NCI-H2196 (cell line): ENCODE data around the gene HOXD3.

Source experiments
- DNase-seq: peaks from one replicate; lab custom pipeline; 2025; ENCODE audit not compliant: unreplicated experiment; lab: John Stamatoyannopoulos, UW

The HOXD3 gene

DNA sequence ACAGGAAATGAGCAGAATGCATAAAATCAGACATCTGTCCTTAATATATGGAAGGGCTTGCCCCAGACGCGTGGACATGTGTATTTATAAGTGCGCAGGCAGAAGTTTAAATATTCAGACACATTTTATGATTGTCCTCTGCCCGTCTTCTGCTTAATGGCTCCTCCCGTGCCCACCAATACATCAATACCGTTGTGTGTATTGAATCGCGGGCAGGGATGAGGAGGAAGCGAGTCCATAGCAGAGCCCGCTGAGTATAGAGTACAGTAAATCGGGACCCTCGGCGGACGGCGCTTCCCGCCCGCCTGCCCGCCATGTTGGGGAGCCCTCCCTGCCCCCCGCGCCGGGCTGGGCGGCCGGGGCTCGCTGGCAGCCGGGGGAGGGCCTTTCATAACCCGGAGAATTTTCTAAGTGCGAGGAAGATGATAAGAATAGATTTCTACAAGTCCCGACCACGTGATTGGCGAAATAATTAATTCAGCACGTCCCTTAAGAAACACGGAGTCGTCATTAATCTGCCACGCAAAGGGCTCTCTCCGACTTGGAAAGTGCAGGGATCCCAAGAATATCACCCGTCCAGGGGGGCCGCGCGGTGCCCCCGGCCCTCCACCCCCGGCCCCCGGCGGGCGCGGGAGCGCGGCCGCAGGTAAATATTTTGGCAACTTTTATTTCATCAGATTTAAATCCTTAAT lies at the start of gene HOXD3:
Gene HOXD3 (plus strand): TSS at position 501 of the 692 bp plus-strand sequence. CDS start 11,808 bp downstream, outside the sequence.
- no peak for DNase-seq

DNA sequence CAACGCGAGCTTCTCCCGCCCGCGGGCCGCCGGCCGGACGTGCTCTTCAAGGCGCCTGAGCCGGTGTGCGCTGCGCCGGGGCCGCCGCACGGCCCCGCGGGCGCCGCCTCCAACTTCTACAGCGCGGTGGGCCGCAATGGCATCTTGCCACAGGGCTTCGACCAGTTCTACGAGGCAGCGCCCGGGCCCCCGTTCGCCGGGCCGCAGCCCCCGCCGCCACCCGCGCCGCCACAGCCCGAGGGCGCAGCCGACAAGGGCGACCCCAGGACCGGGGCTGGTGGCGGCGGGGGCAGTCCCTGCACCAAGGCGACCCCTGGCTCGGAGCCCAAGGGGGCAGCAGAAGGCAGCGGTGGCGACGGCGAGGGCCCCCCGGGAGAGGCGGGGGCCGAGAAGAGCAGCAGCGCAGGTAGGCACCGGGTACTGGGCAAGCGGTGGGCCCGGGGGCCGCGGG lies 49.4 kb upstream of the HOXD3 start:
- no peak for DNase-seq

- DNase-seq, result no peak
These were observed 47.8 kb upstream of the HOXD3 start for GRCh38 chr2:176109192-176109901.

DNA sequence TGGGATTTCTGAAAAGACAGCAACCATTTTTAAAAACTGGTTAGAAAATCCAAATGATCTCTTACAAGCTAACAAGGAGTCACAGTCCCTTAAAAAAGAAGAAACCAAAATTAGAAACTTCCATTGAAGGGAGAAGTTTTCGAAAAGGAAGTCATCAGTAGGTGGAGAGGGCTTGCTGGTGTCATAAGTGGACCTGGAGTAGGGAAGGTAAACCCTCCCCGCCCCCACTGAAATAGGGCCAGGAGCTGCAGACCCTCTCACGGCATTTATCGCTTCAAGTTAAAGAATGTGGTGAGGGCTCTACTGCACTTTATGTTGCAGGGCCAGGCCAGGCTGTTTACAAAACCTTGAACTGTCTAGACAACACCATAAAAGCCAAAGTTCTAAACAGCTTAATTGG lies 47.2 kb upstream of the HOXD3 start:
- no peak for DNase-seq

DNA sequence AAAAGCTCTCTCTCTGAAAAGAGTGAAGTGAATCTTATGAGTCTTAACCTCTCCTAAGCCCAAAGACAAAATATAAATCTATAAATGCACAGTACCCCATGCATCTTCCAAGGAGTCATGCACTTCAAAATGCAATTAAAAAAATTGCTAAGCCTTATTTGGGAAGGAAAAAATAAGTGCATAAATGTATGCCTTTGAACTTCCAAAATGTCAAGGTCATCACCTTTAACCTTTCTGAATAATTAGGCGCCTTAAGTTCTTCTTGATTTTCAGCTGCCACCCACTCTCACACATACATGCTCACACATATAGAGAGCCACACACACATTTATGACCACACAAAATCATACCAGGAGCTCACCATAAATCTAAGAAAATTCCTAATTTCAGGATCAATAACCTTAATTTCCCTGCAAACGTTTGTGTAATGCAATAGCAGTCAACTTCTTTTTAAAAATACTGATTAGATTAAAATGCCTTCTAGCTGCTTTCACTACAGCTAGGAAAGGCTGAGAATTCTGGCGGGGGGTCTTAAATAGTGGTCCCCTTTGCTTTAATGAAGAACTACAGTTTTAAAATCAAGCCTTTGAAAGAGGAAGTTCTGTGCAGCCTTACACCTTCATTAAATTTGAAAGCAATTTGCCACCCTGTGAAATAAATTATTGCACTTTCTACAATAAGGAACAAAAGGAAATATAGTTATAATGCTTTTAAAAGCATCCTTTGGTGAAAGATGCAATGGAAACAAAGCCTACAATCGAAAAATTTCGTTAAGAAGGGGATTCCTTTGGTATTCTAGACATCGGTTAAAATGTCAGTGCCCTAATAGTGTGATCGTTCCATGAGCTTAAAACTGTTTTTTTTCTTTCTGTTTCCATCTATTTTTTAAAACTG lies 46.4 kb upstream of the HOXD3 start:
- no peak for DNase-seq

DNA sequence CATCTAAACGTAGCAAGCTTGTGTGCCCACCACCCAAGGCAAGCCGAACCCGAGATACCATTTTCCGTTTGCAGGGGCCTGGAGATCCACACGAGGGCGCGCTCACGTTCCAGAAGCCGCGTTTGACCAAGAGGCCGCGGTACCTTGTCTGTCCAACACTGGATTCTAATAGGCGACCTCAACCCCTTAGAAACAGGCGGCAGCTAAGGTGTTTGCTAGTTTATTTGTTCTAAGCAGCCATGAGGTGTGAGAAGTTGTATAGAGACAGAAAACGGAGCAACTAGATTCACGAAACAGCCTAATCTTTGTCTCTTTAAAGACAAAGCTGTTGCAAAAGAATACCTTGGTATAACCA lies 45.8 kb upstream of the HOXD3 start:
- peak; percentile 80 for DNase-seq

GRCh38 chr2:176111846-176112374 lies 45.2 kb upstream of the HOXD3 start:
- no peak for DNase-seq

DNA sequence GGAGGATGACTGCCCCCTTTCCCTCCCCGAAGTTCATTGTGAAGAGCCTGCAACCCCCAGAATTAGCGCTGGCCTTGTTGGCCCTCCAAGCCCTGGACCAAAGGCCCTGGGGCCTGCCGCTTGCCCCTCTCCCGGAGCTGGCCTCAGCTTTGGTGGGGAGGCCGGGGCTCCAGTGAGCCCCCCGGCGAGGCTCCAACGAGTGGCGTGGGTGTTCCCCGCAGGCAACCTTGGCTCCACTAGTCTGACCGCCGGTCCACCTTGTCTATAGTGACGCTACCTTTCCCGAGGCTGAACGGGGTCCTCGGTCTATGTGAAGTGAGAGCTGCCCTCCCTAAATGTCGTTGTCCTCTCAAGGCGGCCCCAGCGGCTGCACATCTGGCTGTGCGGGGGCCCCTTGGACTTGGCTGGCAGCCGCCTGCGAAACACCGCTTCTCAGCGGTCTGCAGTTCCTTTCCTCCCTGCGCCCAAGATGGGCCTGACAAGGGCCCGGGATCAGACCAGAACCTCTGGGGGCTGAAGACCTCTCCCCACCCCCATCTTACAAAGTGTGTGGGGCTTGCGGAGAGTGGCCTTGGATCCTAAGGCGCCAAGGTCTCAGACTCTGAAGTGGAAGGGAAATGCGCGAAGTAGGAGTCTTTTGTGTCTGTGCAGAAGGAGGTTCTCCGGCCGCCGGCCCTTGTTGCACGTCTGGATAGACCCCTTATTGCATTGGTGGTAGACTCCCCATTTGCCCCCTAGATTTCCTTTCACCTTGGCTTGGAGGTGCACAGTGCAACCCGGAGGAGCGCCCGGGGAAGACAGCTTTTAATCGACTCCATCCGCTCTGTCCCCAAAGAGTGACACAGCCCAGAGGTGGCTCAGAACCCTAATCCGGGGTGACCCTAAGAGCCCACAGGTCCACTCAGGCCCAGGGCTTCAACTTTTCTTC lies 44.5 kb upstream of the HOXD3 start:
- DNase-seq, result no peak

- DNase-seq, result peak; percentile 93
These were observed 42.8 kb upstream of the HOXD3 start for GRCh38 chr2:176114120-176114929.

DNA sequence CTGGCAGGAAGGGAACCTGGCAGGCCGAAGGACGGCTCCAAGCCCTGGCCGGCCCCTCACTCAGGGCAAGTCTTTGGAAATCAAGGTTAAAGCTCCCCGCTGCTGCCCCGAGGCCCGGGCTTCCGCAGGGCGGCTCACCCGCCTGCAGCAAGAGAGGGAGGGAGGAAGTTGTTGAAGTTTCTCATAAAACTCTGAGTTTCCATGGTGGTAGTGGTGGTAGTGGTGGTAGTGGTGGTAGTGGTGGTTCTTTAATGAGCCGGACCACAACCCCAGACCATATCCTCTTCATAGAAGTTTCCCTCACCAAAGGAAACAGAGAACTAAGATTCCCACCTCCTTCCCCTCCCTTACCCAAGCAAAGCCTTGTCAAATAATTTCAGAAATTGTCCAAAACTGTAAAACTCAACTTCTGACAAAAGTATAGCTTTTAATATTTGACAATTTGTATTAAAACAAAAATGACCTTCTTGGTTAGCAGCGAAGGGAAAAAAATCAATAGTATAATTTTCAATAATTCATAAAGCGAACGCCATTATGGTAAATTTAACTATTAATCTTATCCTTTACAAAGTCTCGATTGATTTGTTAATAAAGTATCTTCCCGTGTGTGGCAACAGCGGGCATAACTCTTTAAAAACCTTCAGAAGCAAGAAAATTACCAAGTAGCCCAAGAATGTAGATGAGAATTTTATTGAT lies 42.0 kb upstream of the HOXD3 start:
- DNase-seq, result no peak

DNA sequence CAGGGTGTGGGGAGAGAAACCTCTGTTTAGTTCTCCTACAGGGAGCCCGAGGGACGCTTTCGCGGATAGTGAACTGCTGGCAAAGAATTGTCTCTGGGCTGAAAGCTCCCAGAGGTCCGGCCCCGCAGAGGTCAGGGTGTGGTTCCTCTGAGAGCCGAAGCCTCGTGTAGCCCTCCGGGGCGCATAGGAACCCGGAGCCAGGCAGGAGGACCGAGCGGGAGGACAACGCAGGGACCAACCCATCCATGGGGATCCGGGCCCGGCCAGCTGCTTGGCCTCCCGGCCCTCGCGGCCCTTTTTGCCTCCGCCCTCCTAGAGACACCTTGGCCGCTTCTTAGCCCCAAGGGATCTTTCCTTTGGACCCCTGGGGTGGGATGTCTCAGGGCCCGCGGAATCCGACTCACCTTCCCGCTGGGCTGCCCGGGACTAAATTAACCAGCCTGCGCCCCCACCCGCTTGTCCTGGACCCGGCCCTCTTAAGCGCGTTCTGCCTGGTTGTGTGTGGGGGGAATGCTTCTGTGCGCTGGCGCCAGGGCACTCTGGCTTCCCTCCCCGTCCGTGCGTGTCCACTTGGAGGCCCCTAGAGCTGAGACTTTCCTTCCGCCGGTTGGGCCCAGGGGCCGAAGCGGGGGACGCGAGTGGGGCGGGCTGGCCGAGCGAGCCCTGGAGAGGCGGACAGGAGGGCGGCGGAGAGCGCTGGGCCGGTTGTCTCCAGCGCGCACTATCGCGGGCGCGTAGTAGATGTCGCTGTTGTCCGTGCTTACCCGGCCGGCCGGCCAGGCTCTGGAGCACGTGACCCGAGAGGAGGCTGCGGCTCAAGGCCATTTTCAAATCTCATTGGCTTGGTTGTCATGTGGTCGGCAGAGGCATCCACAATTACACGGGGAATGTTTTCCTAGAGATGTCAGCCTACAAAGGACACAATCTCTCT lies 41.0 kb upstream of the HOXD3 start, which contains the start of gene HOXD10:
Gene HOXD10 (plus strand): TSS at position 896 of the 931 bp plus-strand sequence. CDS start 56 bp downstream, outside the sequence.
- DNase-seq, result no peak

DNA sequence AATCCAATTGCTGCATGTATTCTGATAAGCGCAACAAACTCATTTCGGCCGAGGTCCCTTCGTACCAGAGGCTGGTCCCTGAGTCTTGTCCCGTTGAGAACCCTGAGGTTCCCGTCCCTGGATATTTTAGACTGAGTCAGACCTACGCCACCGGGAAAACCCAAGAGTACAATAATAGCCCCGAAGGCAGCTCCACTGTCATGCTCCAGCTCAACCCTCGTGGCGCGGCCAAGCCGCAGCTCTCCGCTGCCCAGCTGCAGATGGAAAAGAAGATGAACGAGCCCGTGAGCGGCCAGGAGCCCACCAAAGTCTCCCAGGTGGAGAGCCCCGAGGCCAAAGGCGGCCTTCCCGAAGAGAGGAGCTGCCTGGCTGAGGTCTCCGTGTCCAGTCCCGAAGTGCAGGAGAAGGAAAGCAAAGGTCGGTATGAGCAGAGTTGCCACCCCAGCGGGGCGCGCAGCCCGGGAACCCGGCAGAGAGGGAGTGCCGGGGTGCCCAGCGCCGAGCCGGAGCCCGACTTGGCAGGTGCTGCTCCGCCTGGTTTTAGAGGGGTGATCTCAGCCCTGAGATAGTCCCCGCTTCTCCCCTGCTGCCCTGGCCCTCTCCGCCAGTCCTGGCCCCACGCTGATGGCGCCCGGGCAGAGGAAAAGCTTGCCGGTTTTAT lies 39.8 kb upstream of the HOXD3 start:
- no peak for DNase-seq

DNA sequence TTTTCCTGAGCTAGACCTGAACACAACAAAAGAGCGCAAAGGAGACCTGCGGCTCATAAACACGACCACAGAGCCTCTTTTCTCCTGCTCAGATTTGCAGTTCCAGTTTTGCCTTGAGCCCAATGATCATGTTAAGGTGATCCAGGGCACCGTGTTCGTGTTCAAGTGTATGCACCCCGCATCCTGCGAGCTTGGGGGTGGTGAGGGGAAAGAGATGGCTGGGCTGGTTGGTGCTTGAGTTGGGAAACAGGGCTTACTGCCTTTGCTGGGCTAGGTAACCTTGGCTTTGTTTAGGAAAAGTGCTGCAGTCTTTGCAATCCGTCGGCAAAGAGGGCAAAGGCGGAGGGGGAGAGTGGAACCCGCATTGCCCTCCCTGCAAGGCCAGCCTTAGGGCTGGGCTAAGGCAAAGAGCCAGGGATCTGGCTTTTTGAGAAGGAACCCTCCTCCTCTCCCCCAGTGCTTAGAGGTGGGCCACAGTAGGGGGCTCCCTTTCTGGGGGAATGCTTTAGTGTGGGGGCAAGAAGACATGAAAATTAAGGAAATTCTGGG lies 39.2 kb upstream of the HOXD3 start:
- no peak for DNase-seq

DNA sequence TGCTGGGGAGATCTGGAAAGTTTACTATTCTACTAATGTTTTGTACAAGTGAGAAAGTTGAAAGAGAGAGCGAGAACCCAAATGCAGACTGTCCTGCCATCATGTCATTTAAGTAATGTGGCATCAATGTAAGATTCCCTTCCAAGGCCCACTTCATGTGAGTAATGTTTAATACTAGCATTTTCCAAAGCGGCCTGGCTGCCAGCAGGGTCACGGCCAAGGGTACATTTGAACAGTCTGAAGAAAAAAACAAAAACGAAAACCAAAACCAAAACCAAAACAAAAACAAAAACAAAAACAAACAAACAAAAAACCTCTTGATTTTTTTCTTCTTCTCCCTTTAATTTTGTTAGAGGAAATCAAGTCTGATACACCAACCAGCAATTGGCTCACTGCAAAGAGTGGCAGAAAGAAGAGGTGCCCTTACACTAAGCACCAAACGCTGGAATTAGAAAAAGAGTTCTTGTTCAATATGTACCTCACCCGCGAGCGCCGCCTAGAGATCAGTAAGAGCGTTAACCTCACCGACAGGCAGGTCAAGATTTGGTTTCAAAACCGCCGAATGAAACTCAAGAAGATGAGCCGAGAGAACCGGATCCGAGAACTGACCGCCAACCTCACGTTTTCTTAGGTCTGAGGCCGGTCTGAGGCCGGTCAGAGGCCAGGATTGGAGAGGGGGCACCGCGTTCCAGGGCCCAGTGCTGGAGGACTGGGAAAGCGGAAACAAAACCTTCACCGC lies 38.3 kb upstream of the HOXD3 start:
- no peak for DNase-seq

DNA sequence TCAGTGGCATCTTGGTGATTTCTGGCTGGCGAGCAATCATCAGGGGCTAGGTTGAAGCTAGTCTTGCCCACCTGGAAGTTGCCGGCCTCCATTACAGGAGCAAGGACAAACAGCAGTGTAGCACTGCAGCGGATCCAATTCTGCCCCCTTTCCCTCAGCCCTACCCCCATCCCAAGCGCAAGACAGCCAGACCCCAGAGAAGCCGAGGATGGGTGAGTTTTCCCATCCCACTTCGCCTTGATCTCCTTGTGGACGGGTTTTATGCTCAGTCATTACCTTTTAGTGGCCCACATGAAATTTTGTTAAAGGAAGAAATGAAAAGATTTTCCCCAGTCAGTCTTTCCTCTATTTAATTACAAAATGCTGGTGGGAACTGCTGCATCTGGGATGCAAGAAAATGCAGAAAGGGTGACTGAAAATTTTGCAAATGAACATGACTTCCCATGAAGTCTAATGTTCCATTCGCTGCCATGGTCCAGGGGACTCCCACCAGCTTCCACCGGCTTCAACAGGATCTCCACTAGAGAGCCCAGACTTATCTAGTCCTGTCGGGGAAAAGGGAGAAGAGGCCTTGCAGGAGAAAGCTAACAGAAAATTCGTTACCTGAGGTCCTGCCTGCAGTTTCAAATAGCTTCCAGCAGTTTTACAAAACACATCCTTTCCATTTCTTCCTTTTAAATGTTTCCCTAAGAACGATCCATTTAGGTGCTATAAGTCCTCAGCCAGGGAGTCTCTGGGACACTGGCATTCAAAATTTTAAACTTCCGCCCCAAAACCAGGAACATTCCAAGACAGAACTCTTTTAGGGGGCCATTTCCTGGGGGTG lies 36.5 kb upstream of the HOXD3 start:
- no peak for DNase-seq
